Thoracic aorta (tissue), 2 donors: Measurements from ENCODE around the gene MYOG. TPM values are rescaled to one million over a fixed set of nuclear protein-coding genes. Genes with fewer than 3 reads are reported as not detected.

Source experiments
- ATAC-seq: fragments of 150-250 bp; one replicate; pipeline ENCODE4 v1.8.0; 2017; ENCODE audit warnings: low read depth; ENCODE audit not compliant: insufficient number of reproducible peaks, low FRiP score
- DNase-seq: peaks from one replicate; pipeline ENCODE4 v3.0.0-alpha.2; 2020; ENCODE audit warnings: low spot score
- H3K27ac ChIP-seq, 2 donors: fragments of 200-600 bp; sonication (generic); 1 replicate in 1 of 2; 2 replicates in 1 of 2; pipeline ENCODE4 v1.5.1; 2016; ENCODE audit warnings: mild to moderate bottlenecking in 2 of 2, moderate library complexity in 2 of 2
- H3K27me3 ChIP-seq: fragments of 200-600 bp; sonication (generic); replicated peaks from 2 replicates; pipeline ENCODE4 v1.6.0; 2016; ENCODE audit warnings: mild to moderate bottlenecking; ENCODE audit not compliant: insufficient read depth
- H3K36me3 ChIP-seq: fragments of 200-600 bp; sonication (generic); one replicate; pipeline ENCODE4 v1.5.1; 2016
- H3K4me1 ChIP-seq, 2 donors: fragments of 200-600 bp; sonication (generic); 1 replicate in 1 of 2; 2 replicates in 1 of 2; pipeline versions ENCODE4 v1.5.1 to v1.6.0; 2016; ENCODE audit warnings: low read depth in 2 of 2, mild to moderate bottlenecking in 1 of 2; ENCODE audit not compliant: control insufficient read depth in 1 of 2
- H3K4me3 ChIP-seq: fragments of 200-600 bp; sonication (generic); 2 replicates; pipeline ENCODE4 v1.5.1; 2016; ENCODE audit warnings: mild to moderate bottlenecking
- H3K9me3 ChIP-seq: fragments of 200-600 bp; sonication (generic); 2 replicates; pipeline ENCODE4 v1.5.1; 2016
- CTCF ChIP-seq: fragments of 200-600 bp; sonication (generic); IDR thresholded peaks from one replicate; pipeline ENCODE4 v1.5.1; 2019; ENCODE audit warnings: antibody characterized with exemption
- total RNA-seq, 2 donors: library from RNA; depleted of rRNA; stranded (reverse); fragments of >200 nt; gene quantifications; one replicate each; pipeline versions ENCODE4 v1.1.0 to v1.2.3, GENCODE V29; 2016

MYOG gene
- total RNA-seq, 2 donors from 2014 or later = not detected

DNA sequence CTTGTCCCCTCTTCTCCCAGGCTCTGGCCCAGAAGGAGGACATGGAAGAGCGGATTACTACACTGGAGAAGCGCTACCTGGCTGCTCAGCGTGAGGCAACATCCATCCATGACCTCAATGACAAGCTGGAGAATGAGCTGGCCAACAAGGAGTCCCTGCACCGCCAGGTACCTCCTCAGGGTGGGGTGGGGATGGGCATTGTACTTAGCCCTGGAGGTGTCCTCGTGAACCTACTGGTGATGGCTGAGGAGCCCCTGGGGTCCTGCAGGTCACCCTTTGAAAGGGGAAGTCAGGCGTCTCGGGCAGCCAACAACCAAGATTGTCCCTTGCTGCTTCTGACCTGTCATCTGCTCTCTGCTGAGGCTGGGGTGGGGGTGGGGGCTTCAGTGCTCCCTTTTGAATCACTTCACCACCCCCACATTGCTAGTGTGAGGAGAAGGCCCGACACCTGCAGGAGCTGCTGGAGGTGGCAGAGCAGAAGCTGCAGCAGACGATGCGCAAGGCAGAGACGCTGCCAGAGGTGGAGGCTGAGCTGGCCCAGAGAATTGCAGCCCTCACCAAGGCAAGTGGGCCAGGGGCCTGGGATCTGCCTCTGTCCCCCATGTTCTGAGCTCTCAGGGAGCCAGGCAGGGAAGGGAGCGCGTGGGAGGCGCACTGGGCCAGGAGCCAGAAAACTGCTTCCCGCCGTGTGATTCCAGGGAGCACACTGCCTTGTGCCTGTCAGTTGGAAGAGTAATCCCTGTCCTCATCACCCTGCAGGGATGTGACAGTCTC is 39.8 kb downstream of the MYOG start:
- Histone ChIP-seq H3K27ac (no peak overlapping the region), H3K36me3 (no peaks in the 10 kb centered on the region), H3K4me1 (no peaks in the 10 kb centered on the region), H3K9me3 (no peaks in the 10 kb centered on the region), H3K27me3 (no peaks in the 10 kb centered on the region), H3K4me3 (no peak overlapping the region)
- no peak for ATAC-seq
- no peak for DNase-seq
- TF ChIP-seq CTCF = no peak

DNA sequence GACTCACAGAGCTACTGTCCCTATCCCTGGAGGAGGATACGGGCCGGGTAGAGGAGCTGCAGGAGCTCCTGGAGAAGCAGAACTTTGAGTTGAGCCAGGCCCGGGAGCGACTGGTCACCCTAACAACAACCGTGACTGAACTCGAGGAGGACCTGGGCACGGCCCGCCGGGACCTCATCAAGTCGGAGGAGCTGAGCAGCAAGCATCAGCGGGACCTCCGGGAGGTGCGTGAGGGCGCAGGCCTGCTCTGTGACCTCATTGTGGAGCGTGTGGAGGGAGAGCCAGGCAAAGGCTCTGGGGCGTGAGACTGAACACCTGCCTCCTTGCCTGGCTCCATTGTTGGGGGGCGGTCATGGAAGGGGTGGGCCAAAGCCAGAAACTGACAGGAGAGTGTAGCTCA is 40.5 kb downstream of the MYOG start:
- Histone ChIP-seq H3K27ac (no peak overlapping the region), H3K27me3 (no peaks in the 10 kb centered on the region), H3K9me3 (no peaks in the 10 kb centered on the region), H3K4me1 (no peaks in the 10 kb centered on the region), H3K36me3 (no peaks in the 10 kb centered on the region), H3K4me3 (no peak overlapping the region)
- ATAC-seq (no peak), DNase-seq (no peak)
- no peak for TF ChIP-seq CTCF

- no peak for ATAC-seq
- Histone ChIP-seq H3K4me3 (no peak overlapping the region), H3K4me1 (no peaks in the 10 kb centered on the region), H3K27ac (no peak overlapping the region), H3K36me3 (no peaks in the 10 kb centered on the region), H3K27me3 (no peaks in the 10 kb centered on the region), H3K9me3 (no peaks in the 10 kb centered on the region)
- TF ChIP-seq CTCF = no peak
- DNase-seq = no peak
Observed at GRCh38 chr1:203044546-203045250, 41.1 kb downstream of the MYOG start.

GRCh38 chr1:203043830-203044545 is 41.8 kb downstream of the MYOG start:
- Histone ChIP-seq H3K27ac (no peak overlapping the region), H3K9me3 (no peaks in the 10 kb centered on the region), H3K4me3 (no peak overlapping the region), H3K36me3 (no peaks in the 10 kb centered on the region), H3K27me3 (no peaks in the 10 kb centered on the region), H3K4me1 (peaks cover 0 to 2% of the 10 kb centered on the region in 2 donors)
- DNase-seq (no peak), ATAC-seq (no peak)
- no peak for TF ChIP-seq CTCF

GRCh38 chr1:203041351-203041932 is 44.4 kb downstream of the MYOG start:
- Histone ChIP-seq H3K36me3 (no peaks in the 10 kb centered on the region), H3K4me3 (no peak overlapping the region), H3K4me1 (peaks cover 11 to 28% of the 10 kb centered on the region in 2 donors), H3K27me3 (no peaks in the 10 kb centered on the region), H3K9me3 (no peaks in the 10 kb centered on the region), H3K27ac (no peak overlapping the region)
- DNase-seq (no peak), ATAC-seq (no peak)
- TF ChIP-seq CTCF = no peak
